Astrocyte of the hippocampus (primary cell): ENCODE results near the gene MAST4.
A peak's percentile ranks its signal among the peaks of the same experiment; 100 is the strongest.

ENCODE experiments used
- DNase-seq: peaks from one replicate; pipeline ENCODE4 v3.0.0; 2011; ENCODE audit warnings: low read depth, low spot score

MAST4 gene

GRCh38 chr5:66603881-66604280 is 7.7 kb downstream of the MAST4 start:
- DNase-seq: no peak

GRCh38 chr5:66606713-66607112 is 10.5 kb downstream of the MAST4 start:
- no peak for DNase-seq

- peak; percentile 50 for DNase-seq
Measured at GRCh38 chr5:66608501-66608900, 12.3 kb downstream of the MAST4 start.

- peak; percentile 40 for DNase-seq
Measured at GRCh38 chr5:66609615-66610014, 13.4 kb downstream of the MAST4 start.

GRCh38 chr5:66612226-66612625 is 16.0 kb downstream of the MAST4 start:
- no peak for DNase-seq

GRCh38 chr5:66615136-66615535 is 18.9 kb downstream of the MAST4 start:
- no peak for DNase-seq

- DNase-seq: no peak
Measured at GRCh38 chr5:66615894-66616293, 19.7 kb downstream of the MAST4 start.

GRCh38 chr5:66616520-66617225 is 20.5 kb downstream of the MAST4 start:
- no peak for DNase-seq

GRCh38 chr5:66617226-66617861 is 21.2 kb downstream of the MAST4 start:
- no peak for DNase-seq

GRCh38 chr5:66617991-66618768 is 22.0 kb downstream of the MAST4 start:
- DNase-seq: no peak

- DNase-seq: peak; percentile 10
Measured at GRCh38 chr5:66620711-66621110, 24.5 kb downstream of the MAST4 start.

GRCh38 chr5:66621146-66621545 is 25.0 kb downstream of the MAST4 start:
- peak; percentile 80 for DNase-seq

GRCh38 chr5:66621736-66622135 is 25.5 kb downstream of the MAST4 start:
- no peak for DNase-seq

- DNase-seq: no peak
Measured at GRCh38 chr5:66628561-66628960, 32.4 kb downstream of the MAST4 start.

- DNase-seq: no peak
Measured at GRCh38 chr5:66629446-66629845, 33.3 kb downstream of the MAST4 start.

GRCh38 chr5:66633754-66634153 is 37.6 kb downstream of the MAST4 start:
- peak; percentile 15 for DNase-seq

GRCh38 chr5:66634601-66635000 is 38.4 kb downstream of the MAST4 start:
- DNase-seq: no peak

GRCh38 chr5:66637994-66638393 is 41.8 kb downstream of the MAST4 start:
- DNase-seq: no peak

GRCh38 chr5:66639037-66639436 is 42.8 kb downstream of the MAST4 start:
- DNase-seq: peak; percentile 16

- no peak for DNase-seq
Measured at GRCh38 chr5:66642538-66642937, 46.3 kb downstream of the MAST4 start.

- no peak for DNase-seq
Measured at GRCh38 chr5:66643387-66643786, 47.2 kb downstream of the MAST4 start.

GRCh38 chr5:66644111-66644510 is 47.9 kb downstream of the MAST4 start:
- DNase-seq: no peak

GRCh38 chr5:66645039-66645438 is 48.8 kb downstream of the MAST4 start:
- DNase-seq: no peak
